GM18526 (cell line): Measurements from ENCODE around the gene RASSF5.

ENCODE experiments used
- POLR2A ChIP-seq: IDR thresholded peaks from 3 replicates; pipeline ENCODE4 v1.6.1; 2011; ENCODE audit not compliant: insufficient read length; ENCODE audit errors: extremely low read depth

Gene RASSF5

GRCh38 chr1:206575165-206575893 lies 68.0 kb downstream of the RASSF5 start:
- no peak for TF ChIP-seq POLR2A

- no peak for TF ChIP-seq POLR2A
Measured at GRCh38 chr1:206575894-206576737, 68.8 kb downstream of the RASSF5 start.

- no peak for TF ChIP-seq POLR2A
Measured at GRCh38 chr1:206577626-206578025, 70.3 kb downstream of the RASSF5 start.

GRCh38 chr1:206578068-206578977 lies 71.0 kb downstream of the RASSF5 start:
- no peak for TF ChIP-seq POLR2A

GRCh38 chr1:206578978-206579374 lies 71.6 kb downstream of the RASSF5 start:
- no peak for TF ChIP-seq POLR2A

- TF ChIP-seq POLR2A, result peak; percentile 20
Measured at GRCh38 chr1:206579747-206580437, 72.6 kb downstream of the RASSF5 start.

- TF ChIP-seq POLR2A, result no peak
Measured at GRCh38 chr1:206580438-206581113, 73.2 kb downstream of the RASSF5 start.

- TF ChIP-seq POLR2A, result no peak
Measured at GRCh38 chr1:206581571-206581981, 74.2 kb downstream of the RASSF5 start.

- TF ChIP-seq POLR2A, result no peak
Measured at GRCh38 chr1:206582537-206582936, 75.2 kb downstream of the RASSF5 start.

GRCh38 chr1:206582971-206583706 lies 75.8 kb downstream of the RASSF5 start:
- no peak for TF ChIP-seq POLR2A

- no peak for TF ChIP-seq POLR2A
Measured at GRCh38 chr1:206583707-206584648, 76.6 kb downstream of the RASSF5 start.

- no peak for TF ChIP-seq POLR2A
Measured at GRCh38 chr1:206584683-206585082, 77.4 kb downstream of the RASSF5 start.
